NCI-H128 (cell line): ENCODE data around the gene E2F8.

Experiments
- DNase-seq: peaks from one replicate; lab custom pipeline; 2025; ENCODE audit not compliant: unreplicated experiment; lab: John Stamatoyannopoulos, UW

Gene E2F8

GRCh38 chr11:19252394-19253152 is 11.8 kb upstream of the E2F8 start:
- no peak for DNase-seq

GRCh38 chr11:19251577-19251976 is 10.8 kb upstream of the E2F8 start:
- no peak for DNase-seq

- no peak for DNase-seq
Observed at GRCh38 chr11:19246816-19247215, 6.1 kb upstream of the E2F8 start.

GRCh38 chr11:19245351-19245750 is 4.6 kb upstream of the E2F8 start:
- no peak for DNase-seq

- DNase-seq, result no peak
Observed at GRCh38 chr11:19244621-19245020, 3.9 kb upstream of the E2F8 start.

- no peak for DNase-seq
Observed at GRCh38 chr11:19244084-19244483, 3.3 kb upstream of the E2F8 start.

GRCh38 chr11:19243613-19244012 is 2.9 kb upstream of the E2F8 start:
- no peak for DNase-seq

GRCh38 chr11:19243143-19243542 is 2.4 kb upstream of the E2F8 start:
- DNase-seq, result no peak

- DNase-seq, result no peak
Observed at GRCh38 chr11:19242179-19242932, 1.6 kb upstream of the E2F8 start.

- no peak for DNase-seq
Observed at GRCh38 chr11:19241260-19242178, 774 bp upstream of the E2F8 start.

GRCh38 chr11:19239039-19239438 is 1.7 kb downstream of the E2F8 start:
- no peak for DNase-seq

- no peak for DNase-seq
Observed at GRCh38 chr11:19237813-19238212, 2.9 kb downstream of the E2F8 start.

- DNase-seq, result no peak
Observed at GRCh38 chr11:19237381-19237780, 3.4 kb downstream of the E2F8 start.

GRCh38 chr11:19234231-19234817 is 6.4 kb downstream of the E2F8 start:
- DNase-seq, result no peak

GRCh38 chr11:19232910-19233503 is 7.7 kb downstream of the E2F8 start:
- no peak for DNase-seq

GRCh38 chr11:19229671-19230070 is 11.1 kb downstream of the E2F8 start:
- no peak for DNase-seq

GRCh38 chr11:19228968-19229367 is 11.8 kb downstream of the E2F8 start:
- no peak for DNase-seq

GRCh38 chr11:19226378-19227195 is 14.2 kb downstream of the E2F8 start:
- no peak for DNase-seq

GRCh38 chr11:19225581-19225980 is 15.2 kb downstream of the E2F8 start:
- DNase-seq, result no peak

GRCh38 chr11:19225123-19225522 is 15.6 kb downstream of the E2F8 start:
- DNase-seq, result no peak
